Lower lobe of right lung (tissue), 2 donors: ENCODE measurements around the gene HOXB1. TPM values are rescaled to one million over a fixed set of nuclear protein-coding genes. Genes with fewer than 3 reads are reported as not detected.

Experiments used
- ATAC-seq, 2 donors: fragments of 200-7000 bp; cut with Tn5 transposase; one replicate each; pipeline ENCODE4 v1.9.1; 2020 to 2022; ENCODE audit warnings: mild to moderate bottlenecking in 2 of 2, moderate library complexity in 2 of 2
- DNase-seq: peaks from one replicate; pipeline ENCODE4 v3.0.0-alpha.2; 2020
- H3K27ac ChIP-seq: fragments of 200-600 bp; one replicate; pipeline ENCODE4 v1.8.0; 2022
- H3K27me3 ChIP-seq: fragments of 200-600 bp; one replicate; pipeline ENCODE4 v1.8.0; 2022; ENCODE audit warnings: low read depth
- H3K36me3 ChIP-seq: fragments of 200-600 bp; one replicate; pipeline ENCODE4 v1.8.0; 2022; ENCODE audit warnings: mild to moderate bottlenecking
- H3K4me1 ChIP-seq: fragments of 200-600 bp; one replicate; pipeline ENCODE4 v1.8.0; 2022
- H3K4me3 ChIP-seq: fragments of 200-600 bp; one replicate; pipeline ENCODE4 v1.8.0; 2022; ENCODE audit warnings: mild to moderate bottlenecking
- H3K9me3 ChIP-seq: fragments of 200-600 bp; one replicate; pipeline ENCODE4 v1.8.0; 2022
- intact Hi-C: fragments of 100-400 bp; cut with DNase I; formaldehyde crosslinking; loops from one replicate; pipeline ENCODE4 v1.11.0; 2022
- total RNA-seq: library from RNA; stranded (reverse); fragmentation: NEBNext Ultra II Directional; extraction: Animal tissue kit (Norgen Biotek cat#: 25700); gene quantifications from one replicate; pipeline ENCODE4 v1.2.1, GENCODE V29; 2021
- TF ChIP-seq, protein P1 (sequence below): fragments of 200-600 bp; IDR thresholded peaks from one replicate; pipeline ENCODE4 v1.8.0; 2022; ENCODE audit warnings: antibody characterized with exemption, mild to moderate bottlenecking
- donor health status: DM: no; HTN: yes; CAD: no; lungs with severe emphysema.

HOXB1 gene
- total RNA-seq, 1 donor from 2014 or later = not detected

DNA sequence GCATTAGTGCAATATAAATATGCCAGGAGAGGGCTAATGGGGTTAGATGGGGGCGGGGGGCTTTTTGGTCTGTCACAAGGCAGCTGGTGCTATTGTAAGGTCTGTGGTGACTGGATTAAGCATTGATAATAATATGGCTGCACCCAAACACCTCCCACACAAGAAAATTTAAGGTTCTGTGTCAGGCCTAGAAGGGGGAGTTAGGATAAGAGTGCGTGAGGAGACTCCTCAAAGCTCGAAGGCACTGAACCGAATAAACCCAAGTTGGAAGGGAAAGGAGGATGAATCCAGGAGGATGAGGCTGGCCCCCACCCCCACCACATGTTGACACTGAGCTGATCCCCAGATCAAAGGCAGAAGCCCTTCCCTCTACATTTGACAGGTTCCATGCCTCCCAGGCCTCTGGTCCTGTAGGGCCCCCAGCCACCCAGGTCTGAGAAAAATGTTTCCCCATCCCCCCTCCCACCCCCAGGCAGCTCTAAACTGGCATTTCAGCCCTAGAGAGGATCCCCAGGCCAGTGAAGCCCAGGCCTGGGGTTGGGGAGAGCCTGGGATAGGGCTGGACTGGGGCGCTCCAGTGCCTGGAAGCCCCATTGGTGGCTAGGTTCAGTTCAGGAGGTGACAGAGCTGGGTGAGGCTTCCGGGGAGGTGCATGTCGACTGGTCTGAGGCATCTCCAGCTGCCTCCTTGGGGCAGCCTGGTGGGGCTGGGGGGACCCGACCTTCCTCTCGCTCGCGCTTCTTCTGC lies 1.7 kb downstream of the HOXB1 start:
- TF ChIP-seq, protein P1, sequence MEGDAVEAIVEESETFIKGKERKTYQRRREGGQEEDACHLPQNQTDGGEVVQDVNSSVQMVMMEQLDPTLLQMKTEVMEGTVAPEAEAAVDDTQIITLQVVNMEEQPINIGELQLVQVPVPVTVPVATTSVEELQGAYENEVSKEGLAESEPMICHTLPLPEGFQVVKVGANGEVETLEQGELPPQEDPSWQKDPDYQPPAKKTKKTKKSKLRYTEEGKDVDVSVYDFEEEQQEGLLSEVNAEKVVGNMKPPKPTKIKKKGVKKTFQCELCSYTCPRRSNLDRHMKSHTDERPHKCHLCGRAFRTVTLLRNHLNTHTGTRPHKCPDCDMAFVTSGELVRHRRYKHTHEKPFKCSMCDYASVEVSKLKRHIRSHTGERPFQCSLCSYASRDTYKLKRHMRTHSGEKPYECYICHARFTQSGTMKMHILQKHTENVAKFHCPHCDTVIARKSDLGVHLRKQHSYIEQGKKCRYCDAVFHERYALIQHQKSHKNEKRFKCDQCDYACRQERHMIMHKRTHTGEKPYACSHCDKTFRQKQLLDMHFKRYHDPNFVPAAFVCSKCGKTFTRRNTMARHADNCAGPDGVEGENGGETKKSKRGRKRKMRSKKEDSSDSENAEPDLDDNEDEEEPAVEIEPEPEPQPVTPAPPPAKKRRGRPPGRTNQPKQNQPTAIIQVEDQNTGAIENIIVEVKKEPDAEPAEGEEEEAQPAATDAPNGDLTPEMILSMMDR = no peak
- DNase-seq = no peak
- H3K27ac ChIP-seq = no peak overlapping the region
- no peak overlapping the region for H3K4me3 ChIP-seq
- no peaks in the 10 kb centered on the region for H3K36me3 ChIP-seq
- intact Hi-C loops = no loop called here
- no peaks in the 10 kb centered on the region for H3K9me3 ChIP-seq
- peaks cover 51% of the 10 kb centered on the region for H3K27me3 ChIP-seq
- H3K4me1 ChIP-seq = no peaks in the 10 kb centered on the region
- no peak for ATAC-seq

DNA sequence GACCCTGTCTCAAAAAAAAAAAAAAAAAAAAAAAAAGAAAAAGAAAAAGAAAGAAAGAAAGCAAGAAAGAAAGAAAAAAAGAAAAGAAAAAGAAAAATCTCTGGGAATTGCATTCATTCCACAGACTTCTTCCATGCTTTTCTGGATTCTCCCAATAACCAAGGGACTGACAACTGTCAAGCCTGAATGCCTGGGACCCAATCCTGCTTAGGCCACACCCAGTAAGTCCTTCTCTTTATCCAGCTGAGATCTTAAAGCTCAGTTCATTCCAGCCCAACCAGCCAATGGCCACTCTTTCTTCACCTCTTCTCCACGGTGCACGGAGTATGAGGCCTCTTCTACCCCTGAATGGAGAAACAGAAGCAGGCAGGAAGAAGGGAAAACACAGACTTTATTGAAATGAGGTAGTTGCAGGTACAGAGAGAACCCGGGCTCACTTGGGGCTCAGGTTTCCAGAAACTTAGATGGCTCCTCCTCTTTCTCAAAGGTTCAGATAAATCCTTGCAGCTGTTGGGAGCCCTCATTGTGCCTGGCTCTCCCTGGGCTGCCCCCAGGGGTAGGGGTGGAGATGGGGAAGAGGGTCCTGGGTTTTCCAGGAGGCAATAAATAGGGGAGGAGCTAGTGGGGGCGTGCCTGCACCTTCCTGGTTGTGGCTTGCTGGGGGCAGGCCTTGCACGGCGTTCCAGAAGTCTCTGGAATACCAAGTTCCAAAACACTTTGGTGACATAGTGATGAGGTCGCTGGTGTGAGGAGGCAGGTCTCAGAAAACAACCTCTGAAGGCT lies 2.5 kb downstream of the HOXB1 start:
- no peak overlapping the region for H3K27ac ChIP-seq
- no peak for DNase-seq

GRCh38 chr17:48527547-48527932 lies 3.3 kb downstream of the HOXB1 start:
- TF ChIP-seq, protein P1 = no peak
- DNase-seq (no peak), ATAC-seq (no peak)
- no peaks in the 10 kb centered on the region for H3K4me1 ChIP-seq
- H3K9me3 ChIP-seq = no peaks in the 10 kb centered on the region
- peaks cover 55% of the 10 kb centered on the region for H3K27me3 ChIP-seq
- no peak overlapping the region for H3K27ac ChIP-seq
- H3K36me3 ChIP-seq = no peaks in the 10 kb centered on the region
- peak overlapping the region; percentile 25 for H3K4me3 ChIP-seq
- intact Hi-C loops = no loop called here

More for the DNA sequence above, 2.5 kb downstream of the HOXB1 start:
- ATAC-seq = no peak
- Histone ChIP-seq H3K9me3 (no peaks in the 10 kb centered on the region), H3K4me3 (no peak overlapping the region), H3K27me3 (peaks cover 55% of the 10 kb centered on the region), H3K4me1 (no peaks in the 10 kb centered on the region), H3K36me3 (no peaks in the 10 kb centered on the region)
- intact Hi-C loops = no loop called here
- TF ChIP-seq, protein P1 = no peak

DNA sequence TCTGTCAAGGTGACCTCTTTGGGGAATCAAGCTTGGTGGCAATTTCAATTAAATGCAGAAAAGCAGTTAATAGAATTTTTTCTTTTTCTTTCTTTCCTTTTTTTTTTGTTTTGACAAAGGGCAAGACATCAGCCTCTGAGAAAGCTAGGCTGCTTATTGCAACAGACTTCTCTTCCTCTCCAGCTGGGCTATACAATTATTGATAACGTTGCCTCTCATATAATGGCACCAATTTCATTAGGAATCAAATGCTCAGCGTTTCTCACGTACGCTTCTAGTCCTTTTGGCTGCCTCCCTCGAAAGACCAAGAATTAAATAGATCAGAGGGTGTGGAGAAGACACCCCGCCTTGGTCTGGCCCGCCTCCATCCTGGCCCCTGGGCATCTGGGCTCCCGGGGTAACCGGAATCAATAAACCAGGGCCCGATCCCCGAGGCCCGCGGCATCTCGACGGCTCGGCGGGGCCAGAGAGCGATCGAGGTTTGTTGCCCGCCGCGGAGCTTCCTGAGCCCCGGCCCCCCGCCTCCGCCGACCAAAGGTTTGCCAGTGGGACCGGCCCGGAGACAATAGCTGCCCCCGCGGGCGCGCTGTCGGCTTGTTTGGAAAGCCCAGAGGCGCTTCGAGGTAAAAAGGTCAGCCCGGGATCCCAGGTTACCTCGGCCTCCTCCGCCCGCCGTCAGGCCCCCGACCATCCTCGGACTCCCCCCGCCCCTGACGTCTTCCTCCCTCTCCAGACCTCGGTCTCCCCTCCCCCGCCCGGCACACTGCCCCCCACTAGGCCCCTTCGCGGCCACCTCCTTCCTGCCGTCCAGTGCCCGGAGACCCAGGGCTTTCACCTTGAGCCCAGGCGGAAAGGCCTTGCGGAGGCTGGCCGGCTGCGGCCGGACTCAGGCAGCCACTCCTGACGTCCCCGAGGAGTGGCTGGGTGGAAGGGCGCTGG lies 3.9 kb downstream of the HOXB1 start:
- H3K4me3 ChIP-seq = peak overlapping the region; percentile 25
- peaks cover 4% of the 10 kb centered on the region for H3K4me1 ChIP-seq
- no peaks in the 10 kb centered on the region for H3K36me3 ChIP-seq
- ATAC-seq (peak in 1 of 2 donors; percentile 25), DNase-seq (no peak)
- H3K27me3 ChIP-seq = peaks cover 55% of the 10 kb centered on the region
- no peaks in the 10 kb centered on the region for H3K9me3 ChIP-seq
- intact Hi-C loops = no loop called here
- TF ChIP-seq, protein P1 = no peak
- H3K27ac ChIP-seq = no peak overlapping the region

GRCh38 chr17:48523010-48523409 lies 7.8 kb downstream of the HOXB1 start:
- TF ChIP-seq, protein P1 = no peak
- peaks cover 5% of the 10 kb centered on the region for H3K4me1 ChIP-seq
- no peak overlapping the region for H3K4me3 ChIP-seq
- DNase-seq (no peak), ATAC-seq (no peak)
- intact Hi-C loops = no loop called here
- no peaks in the 10 kb centered on the region for H3K9me3 ChIP-seq
- H3K27me3 ChIP-seq = peaks cover 54% of the 10 kb centered on the region
- H3K27ac ChIP-seq = no peak overlapping the region
- no peaks in the 10 kb centered on the region for H3K36me3 ChIP-seq
